Cardiac muscle cell (in vitro differentiated cells and primary cell): ENCODE results near the gene UGT2A1. TPM values are rescaled to one million over a fixed set of nuclear protein-coding genes. Genes with fewer than 3 reads are reported as not detected.

Source experiments
- DNase-seq, 2 donors: peaks; one replicate each; pipeline versions ENCODE4 v3.0.0 to v3.0.0-alpha.2; 2010 to 2017; ENCODE audit warnings: low read depth in 1 of 2, low spot score in 1 of 2
- H3K27ac ChIP-seq: fragments of 200-600 bp; sonication (generic); 2 replicates; pipeline ENCODE4 v1.5.1; 2016
- H3K27me3 ChIP-seq: fragments of 200-600 bp; sonication (generic); 2 replicates; pipeline ENCODE4 v1.6.0; 2016; ENCODE audit warnings: control low read depth
- H3K36me3 ChIP-seq: fragments of 200-600 bp; sonication (generic); 2 replicates; pipeline ENCODE4 v1.5.1; 2016; ENCODE audit warnings: control low read depth
- H3K4me1 ChIP-seq: fragments of 200-600 bp; sonication (generic); 2 replicates; pipeline ENCODE4 v1.8.1; 2017; ENCODE audit warnings: low read depth, mild to moderate bottlenecking, mixed run types
- H3K4me3 ChIP-seq: fragments of 200-600 bp; sonication (generic); 2 replicates; pipeline ENCODE4 v1.5.1; 2016; ENCODE audit warnings: mild to moderate bottlenecking
- H3K9me3 ChIP-seq: fragments of 200-600 bp; sonication (generic); 2 replicates; pipeline ENCODE4 v1.5.1; 2017; ENCODE audit warnings: low read depth, mild to moderate bottlenecking, control low read depth
- polyA plus RNA-seq: library from polyadenylated mRNA; unstranded; fragments of >200 nt; fragmentation: Nextera tagmentation; extraction: Ambion mirVana; gene quantifications from 2 replicates; pipeline ENCODE4 v1.2.1, GENCODE V29; 2016
- total RNA-seq: library from RNA; depleted of rRNA; stranded (reverse); fragments of >200 nt; gene quantifications from 2 replicates; pipeline ENCODE4 v1.2.3, GENCODE V29; 2016
- TF ChIP-seq, protein P1 (sequence below): IDR thresholded peaks from 2 replicates; pipeline ENCODE4 v1.5.1; 2012; ENCODE audit warnings: low read depth, mild to moderate bottlenecking, low read length

UGT2A1 gene
- total and polyA plus RNA-seq, 2 experiments from 2014 or later, result not detected

GRCh38 chr4:69584135-69584534 lies 68.9 kb downstream of the UGT2A1 start:
- H3K4me1 ChIP-seq, result no peaks in the 10 kb centered on the region
- H3K27me3 ChIP-seq, result no peaks in the 10 kb centered on the region
- H3K4me3 ChIP-seq, result no peak overlapping the region
- DNase-seq, result no peak
- H3K27ac ChIP-seq, result no peak overlapping the region
- TF ChIP-seq, protein P1, sequence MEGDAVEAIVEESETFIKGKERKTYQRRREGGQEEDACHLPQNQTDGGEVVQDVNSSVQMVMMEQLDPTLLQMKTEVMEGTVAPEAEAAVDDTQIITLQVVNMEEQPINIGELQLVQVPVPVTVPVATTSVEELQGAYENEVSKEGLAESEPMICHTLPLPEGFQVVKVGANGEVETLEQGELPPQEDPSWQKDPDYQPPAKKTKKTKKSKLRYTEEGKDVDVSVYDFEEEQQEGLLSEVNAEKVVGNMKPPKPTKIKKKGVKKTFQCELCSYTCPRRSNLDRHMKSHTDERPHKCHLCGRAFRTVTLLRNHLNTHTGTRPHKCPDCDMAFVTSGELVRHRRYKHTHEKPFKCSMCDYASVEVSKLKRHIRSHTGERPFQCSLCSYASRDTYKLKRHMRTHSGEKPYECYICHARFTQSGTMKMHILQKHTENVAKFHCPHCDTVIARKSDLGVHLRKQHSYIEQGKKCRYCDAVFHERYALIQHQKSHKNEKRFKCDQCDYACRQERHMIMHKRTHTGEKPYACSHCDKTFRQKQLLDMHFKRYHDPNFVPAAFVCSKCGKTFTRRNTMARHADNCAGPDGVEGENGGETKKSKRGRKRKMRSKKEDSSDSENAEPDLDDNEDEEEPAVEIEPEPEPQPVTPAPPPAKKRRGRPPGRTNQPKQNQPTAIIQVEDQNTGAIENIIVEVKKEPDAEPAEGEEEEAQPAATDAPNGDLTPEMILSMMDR, result no peak
- H3K36me3 ChIP-seq, result no peaks in the 10 kb centered on the region
- H3K9me3 ChIP-seq, result no peaks in the 10 kb centered on the region

DNA sequence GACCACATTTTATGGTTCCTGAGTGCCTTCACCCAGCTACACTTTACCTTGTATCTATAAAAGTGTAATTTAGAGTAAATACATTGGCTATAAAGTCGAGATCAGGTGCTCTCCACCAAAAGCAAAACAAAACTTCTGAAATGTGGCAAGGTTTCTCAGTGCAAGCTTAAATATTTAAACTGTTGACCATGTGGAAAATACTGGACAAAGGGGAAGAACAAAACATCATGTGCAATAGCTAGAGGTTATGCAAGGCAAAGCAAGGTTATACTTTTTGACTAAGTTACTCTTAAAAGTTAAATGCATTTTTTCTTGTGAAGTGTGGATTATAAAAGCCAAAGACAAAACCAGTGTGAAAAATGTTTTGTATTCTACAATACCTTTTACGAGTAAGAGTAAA lies 69.5 kb downstream of the UGT2A1 start:
- TF ChIP-seq, protein P1, result no peak
- H3K4me1 ChIP-seq, result no peaks in the 10 kb centered on the region
- no peaks in the 10 kb centered on the region for H3K36me3 ChIP-seq
- H3K4me3 ChIP-seq, result no peak overlapping the region
- H3K27me3 ChIP-seq, result no peaks in the 10 kb centered on the region
- H3K27ac ChIP-seq, result no peak overlapping the region
- H3K9me3 ChIP-seq, result no peaks in the 10 kb centered on the region
- no peak for DNase-seq

- Histone ChIP-seq H3K4me3 (no peak overlapping the region), H3K36me3 (no peaks in the 10 kb centered on the region), H3K27me3 (no peaks in the 10 kb centered on the region), H3K4me1 (no peaks in the 10 kb centered on the region), H3K9me3 (no peaks in the 10 kb centered on the region), H3K27ac (no peak overlapping the region)
- TF ChIP-seq, protein P1, result no peak
- DNase-seq, result no peak
Measured at GRCh38 chr4:69577245-69577644, 75.8 kb downstream of the UGT2A1 start.

DNA sequence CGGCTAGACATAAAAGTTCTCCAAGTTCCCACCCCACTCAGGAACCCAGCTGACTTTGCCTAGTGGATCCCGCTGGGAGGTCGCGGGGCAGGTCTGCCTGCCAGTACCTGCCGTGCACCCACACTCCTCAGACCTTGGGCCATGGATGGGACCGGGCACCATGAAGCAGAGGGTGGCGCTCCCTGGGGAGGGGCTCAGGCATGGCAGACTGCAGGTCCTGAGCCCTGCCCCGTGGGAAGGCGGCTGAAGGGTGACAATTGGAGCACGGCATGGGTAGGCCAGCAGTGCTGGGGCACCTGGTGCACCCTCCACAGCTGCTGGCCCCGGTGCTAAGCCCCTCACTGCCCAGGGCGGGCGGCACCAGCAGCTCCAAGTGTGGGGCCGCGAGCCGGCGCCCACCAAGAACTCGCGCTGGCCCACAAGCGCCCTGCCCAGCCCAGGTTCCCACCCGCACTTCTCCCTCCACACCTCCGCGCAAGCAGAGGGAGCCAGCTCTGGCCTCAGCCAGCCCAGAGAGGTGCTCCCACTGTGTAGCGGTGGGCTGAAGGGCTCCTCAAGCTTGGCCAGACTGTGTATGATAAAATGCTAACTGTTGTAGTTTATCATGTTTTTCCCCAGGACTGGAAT lies 76.7 kb downstream of the UGT2A1 start:
- TF ChIP-seq, protein P1, result no peak

DNA sequence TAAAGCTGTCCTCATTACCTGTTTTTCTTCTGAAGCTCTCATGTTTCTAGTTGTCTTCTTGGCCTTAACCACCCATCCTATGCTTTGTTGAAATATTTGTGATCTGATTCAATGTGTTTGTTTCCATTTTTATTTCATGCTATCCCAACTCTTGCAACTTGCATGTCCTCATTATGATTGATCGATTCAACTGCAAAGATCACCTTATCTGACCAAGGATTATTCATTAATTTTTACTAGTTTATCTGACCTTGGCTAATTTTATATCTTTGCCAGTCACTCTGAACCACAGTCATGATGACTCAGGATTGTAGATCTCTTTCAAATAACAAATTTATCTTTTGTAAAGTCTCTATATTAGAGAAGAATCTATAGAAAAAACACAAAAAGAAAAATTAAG lies 84.3 kb downstream of the UGT2A1 start:
- DNase-seq, result no peak
- TF ChIP-seq, protein P1, result no peak
- H3K27ac ChIP-seq, result no peak overlapping the region

More for the DNA sequence above, 76.7 kb downstream of the UGT2A1 start:
- no peaks in the 10 kb centered on the region for H3K9me3 ChIP-seq
- H3K4me1 ChIP-seq, result no peaks in the 10 kb centered on the region
- H3K4me3 ChIP-seq, result no peak overlapping the region
- no peak overlapping the region for H3K27ac ChIP-seq
- no peak for DNase-seq
- no peaks in the 10 kb centered on the region for H3K27me3 ChIP-seq
- no peaks in the 10 kb centered on the region for H3K36me3 ChIP-seq

More for the DNA sequence above, 84.3 kb downstream of the UGT2A1 start:
- Histone ChIP-seq H3K4me3 (no peak overlapping the region), H3K36me3 (no peaks in the 10 kb centered on the region), H3K9me3 (no peaks in the 10 kb centered on the region), H3K4me1 (no peaks in the 10 kb centered on the region), H3K27me3 (no peaks in the 10 kb centered on the region)
